Activated CD4-positive, alpha-beta T cell treated with anti-CD3 and anti-CD28 coated beads for 24 hours (primary cell): ENCODE results near the gene ACSF3.

Source experiments
- DNase-seq, 2 donors: peaks; one replicate each; pipeline ENCODE4 v3.0.0-alpha.2; 2020; ENCODE audit warnings: low read depth in 2 of 2

The ACSF3 gene

GRCh38 chr16:89190150-89190958 is 96.7 kb downstream of the ACSF3 start:
- no peak for DNase-seq

GRCh38 chr16:89191033-89191900 is 97.6 kb downstream of the ACSF3 start:
- DNase-seq, result no peak

GRCh38 chr16:89191901-89192185 is 98.2 kb downstream of the ACSF3 start:
- DNase-seq, result no peak

GRCh38 chr16:89192186-89192955 is 98.7 kb downstream of the ACSF3 start:
- peak; percentile 59 to 82 for DNase-seq

GRCh38 chr16:89192956-89193575 is 99.4 kb downstream of the ACSF3 start:
- no peak for DNase-seq

- DNase-seq, result no peak
Measured at GRCh38 chr16:89193576-89194293, 100.1 kb downstream of the ACSF3 start.

- DNase-seq, result no peak
Measured at GRCh38 chr16:89194340-89195311, 101.0 kb downstream of the ACSF3 start.

- DNase-seq, result no peak
Measured at GRCh38 chr16:89195521-89196171, 102.0 kb downstream of the ACSF3 start.

- DNase-seq, result no peak
Measured at GRCh38 chr16:89197033-89197632, 103.5 kb downstream of the ACSF3 start.

GRCh38 chr16:89197633-89198416 is 104.2 kb downstream of the ACSF3 start:
- DNase-seq, result no peak

GRCh38 chr16:89198417-89199240 is 105.0 kb downstream of the ACSF3 start:
- DNase-seq, result no peak

GRCh38 chr16:89199241-89200123 is 105.8 kb downstream of the ACSF3 start:
- DNase-seq, result no peak

GRCh38 chr16:89200124-89200849 is 106.6 kb downstream of the ACSF3 start, which contains the start of gene SLC22A31:
TSS of gene SLC22A31 (minus strand) at chr16:89200537. CDS start at chr16:89200501, 36 bp downstream.
- no peak for DNase-seq

GRCh38 chr16:89200850-89201411 is 107.3 kb downstream of the ACSF3 start:
- DNase-seq, result no peak
